Non-pigmented ciliary epithelial cell (primary cell): ENCODE measurements around the gene CCDC40.
A peak's percentile ranks its signal among the peaks of the same experiment; 100 is the strongest.

Experiments
- DNase-seq: peaks from one replicate; pipeline ENCODE4 v3.0.0-alpha.2; 2010; ENCODE audit warnings: low read depth

Gene CCDC40

DNA sequence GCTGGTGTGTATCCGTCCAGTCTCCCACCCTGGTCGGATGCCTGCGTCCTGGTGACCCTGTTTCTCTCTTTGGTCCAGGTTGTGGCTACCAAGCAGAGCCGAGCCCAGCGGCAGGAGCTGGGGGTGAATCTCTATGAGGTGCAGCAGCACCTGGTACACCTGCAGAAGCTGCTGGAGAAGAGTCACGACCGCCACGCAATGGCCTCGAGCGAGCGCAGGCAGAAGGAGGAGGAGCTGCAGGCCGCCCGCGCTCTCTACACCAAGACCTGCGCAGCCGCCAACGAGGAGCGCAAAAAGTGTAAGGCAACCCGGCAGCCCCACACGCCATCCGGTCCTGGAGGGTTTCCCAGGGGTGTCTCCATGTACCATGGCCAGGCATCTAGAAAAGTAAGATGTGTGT, 13.5 kb downstream of the CCDC40 start:
- no peak for DNase-seq

DNA sequence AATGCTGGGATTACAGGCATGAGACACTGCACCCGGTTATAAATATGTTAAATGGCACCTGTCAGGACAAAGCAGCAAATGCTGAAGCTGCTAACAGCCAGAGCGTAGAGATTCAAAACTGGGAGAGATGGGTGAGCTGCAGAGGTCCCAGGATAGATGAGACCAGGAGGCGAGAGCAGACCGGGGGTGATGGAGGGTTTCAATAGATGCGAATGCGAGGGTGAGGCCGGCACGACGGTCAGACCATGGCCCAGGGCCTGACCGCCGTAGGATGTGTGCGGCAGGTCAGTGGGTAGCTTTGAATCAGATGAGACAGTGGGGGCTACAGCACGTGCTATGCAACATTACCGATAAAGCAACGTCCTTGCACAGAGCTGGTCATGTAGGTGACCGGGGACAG, 14.3 kb downstream of the CCDC40 start:
- DNase-seq, result no peak

DNA sequence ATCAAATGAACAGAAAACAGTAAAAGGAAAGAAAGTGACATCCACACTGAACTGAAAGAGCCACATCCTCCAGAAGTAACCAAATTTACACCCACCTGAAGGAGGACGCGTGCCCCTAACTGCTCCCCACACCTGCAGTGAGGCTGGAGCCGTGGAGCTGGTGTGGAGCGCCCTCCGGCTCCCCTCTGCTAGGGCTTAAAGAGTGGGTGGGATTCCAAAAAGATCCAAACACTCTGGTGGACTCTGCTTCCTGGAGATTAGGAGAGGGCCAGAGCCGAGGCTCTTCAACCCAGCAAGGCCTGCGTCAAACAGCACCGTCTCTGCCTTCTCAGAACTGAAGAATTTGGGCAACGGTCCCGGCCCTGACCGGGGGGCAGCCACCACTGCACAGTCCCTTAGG, 15.2 kb downstream of the CCDC40 start:
- no peak for DNase-seq

DNA sequence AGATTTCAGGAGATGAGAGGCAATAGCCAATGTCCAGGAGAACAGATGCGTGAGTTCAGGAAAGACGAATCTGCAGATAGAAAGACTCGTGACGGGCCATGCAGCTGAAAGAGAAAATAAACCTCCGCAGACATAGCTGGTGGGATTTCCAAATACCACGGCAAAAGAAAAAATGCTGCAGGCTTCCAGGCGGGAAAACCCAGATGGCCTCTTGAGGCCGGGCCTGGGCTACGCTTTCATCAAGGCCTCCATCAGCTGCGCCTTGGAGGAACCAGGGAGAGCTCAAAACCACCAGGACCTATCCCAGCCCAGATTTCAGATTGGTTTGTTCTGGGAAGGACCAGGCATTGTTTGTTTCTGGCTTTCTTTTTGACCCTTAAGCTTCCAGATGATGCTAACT, 16.7 kb downstream of the CCDC40 start:
- no peak for DNase-seq

DNA sequence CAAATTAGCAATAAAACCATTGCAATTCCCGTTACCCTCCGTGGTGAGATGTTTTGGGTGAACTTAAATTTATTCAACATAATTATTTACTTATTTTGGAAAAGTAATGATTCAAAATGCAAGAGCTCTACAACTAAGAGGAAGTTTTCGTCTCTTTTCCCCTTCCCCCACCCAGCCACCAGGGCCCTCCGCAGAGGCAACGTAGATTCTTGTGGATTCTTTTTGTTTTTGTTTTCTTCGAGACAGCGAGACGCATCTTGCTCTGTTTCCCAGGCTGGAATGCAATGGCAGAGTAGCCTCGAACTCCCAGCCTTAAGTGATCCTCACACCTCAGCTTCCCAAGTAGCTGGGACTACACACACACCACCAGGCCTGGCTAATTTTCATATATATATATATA, 19.2 kb downstream of the CCDC40 start:
- no peak for DNase-seq

DNA sequence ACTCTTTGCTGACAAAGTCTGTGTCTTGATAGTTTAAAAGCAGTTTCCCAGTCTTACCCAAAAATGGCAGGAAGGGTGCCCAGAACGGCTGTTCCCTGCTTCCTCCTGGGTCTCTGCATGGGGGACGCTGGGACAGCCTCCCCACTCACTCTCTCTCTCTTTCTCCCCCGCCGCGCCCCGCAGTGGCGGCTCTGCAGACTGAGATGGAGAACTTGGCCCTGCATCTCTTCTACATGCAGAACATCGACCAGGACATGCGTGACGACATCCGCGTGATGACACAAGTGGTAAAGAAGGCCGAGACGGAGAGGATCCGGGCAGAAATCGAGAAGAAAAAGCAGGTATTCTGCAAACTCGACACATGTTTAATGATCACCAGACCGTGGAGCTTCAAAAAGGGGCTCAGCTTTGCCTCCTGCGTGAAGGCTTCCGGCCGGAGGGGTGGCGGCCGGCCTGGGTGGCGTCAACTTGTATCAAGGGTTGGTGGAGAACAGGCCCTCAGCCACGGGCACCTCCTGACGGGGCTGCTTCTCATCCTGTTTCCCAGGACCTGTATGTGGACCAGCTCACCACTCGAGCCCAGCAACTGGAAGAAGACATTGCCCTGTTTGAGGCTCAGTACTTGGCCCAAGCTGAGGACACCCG, 22.0 kb downstream of the CCDC40 start:
- DNase-seq, result no peak

DNA sequence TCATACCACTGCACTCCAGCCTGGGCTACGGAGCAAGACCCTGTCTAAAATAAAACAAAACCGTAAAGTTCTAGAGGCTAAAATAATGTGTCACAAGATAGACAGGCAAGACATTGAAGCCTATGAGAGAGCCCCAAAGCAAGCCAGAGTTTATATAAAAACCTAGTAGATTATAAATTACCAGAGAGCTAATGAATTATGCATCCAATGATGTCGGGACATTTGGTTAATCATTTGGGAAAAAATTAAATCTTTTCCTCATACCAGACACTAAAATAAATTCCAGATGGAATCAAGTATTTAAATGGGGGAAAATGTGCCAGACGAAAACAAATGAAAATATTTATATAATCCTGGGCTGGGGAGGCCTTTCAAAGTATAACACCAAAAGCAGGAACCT, 24.2 kb downstream of the CCDC40 start:
- no peak for DNase-seq

DNA sequence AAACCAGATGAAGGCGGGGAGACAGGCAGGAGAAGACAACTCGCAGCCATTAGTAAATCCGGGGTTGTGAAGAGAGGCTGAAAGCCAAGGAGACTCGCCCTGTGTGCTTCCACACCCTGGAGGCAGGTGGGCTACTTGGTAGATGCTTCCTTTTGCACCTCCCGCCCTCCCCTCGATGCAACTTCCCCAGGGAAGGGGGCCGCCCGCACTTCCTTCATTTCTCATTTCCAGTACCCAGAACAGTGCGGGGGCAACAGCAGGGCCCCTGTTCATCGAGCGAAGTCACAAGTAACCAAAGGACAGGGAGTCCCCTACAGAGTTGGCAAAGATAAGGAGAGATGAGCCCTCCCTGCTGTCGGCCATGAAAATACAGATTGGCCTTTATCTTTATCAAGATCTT, 25.0 kb downstream of the CCDC40 start:
- DNase-seq, result no peak

DNA sequence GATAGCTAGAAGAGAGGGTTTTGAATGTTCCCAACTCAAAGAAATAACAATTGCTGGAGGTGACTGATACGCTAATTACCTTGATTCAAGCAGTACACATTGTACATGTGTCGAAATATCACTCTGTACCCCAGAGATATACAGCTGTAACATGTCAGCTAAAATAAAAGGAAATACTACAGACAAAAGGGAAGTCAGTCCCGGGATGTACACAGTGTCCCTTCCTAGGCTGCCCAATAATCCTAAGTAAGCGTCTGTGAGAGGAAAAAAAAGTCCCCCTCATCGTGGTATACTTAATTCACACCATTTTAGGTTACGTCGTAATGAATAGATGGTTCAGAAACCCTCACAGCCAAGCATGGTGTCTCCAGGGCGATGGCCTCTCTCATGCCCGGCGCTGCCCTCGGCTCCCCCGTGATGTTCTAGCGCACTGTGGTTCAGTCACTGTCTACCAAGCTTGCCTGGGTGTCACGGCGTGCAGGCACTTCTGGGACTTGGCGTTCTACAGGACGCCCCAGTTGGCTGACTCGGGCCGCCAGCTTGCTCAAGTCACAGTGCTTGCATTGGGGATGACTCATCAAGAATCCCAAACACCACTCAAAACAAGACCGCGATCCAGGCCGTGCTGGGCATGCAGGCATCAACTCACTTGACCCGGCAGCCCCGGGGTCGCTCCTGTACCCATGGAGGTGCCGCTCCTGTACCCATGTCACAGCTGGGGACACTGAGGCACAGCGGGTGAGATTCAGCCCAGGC, 27.6 kb downstream of the CCDC40 start:
- DNase-seq, result no peak

DNA sequence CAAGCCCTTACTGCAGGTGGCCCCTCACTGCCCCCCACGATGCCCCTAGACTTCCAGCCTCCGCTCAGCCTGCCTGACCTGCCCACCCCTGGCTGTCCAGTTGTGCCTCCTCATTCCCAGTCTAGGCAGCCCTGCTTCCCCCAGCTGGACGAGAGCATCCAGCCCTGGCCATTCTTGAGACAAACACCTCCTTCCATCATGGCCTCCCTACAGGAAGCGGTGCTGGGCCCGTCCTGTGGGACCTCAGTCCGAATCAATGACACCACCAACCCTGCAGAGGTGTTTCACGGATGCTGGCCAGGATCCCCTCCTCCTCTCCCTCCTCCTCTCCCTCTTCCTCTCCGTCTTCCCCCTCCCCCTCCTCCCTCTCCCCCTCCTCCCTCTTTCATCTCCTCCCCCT, 28.3 kb downstream of the CCDC40 start:
- DNase-seq, result no peak

DNA sequence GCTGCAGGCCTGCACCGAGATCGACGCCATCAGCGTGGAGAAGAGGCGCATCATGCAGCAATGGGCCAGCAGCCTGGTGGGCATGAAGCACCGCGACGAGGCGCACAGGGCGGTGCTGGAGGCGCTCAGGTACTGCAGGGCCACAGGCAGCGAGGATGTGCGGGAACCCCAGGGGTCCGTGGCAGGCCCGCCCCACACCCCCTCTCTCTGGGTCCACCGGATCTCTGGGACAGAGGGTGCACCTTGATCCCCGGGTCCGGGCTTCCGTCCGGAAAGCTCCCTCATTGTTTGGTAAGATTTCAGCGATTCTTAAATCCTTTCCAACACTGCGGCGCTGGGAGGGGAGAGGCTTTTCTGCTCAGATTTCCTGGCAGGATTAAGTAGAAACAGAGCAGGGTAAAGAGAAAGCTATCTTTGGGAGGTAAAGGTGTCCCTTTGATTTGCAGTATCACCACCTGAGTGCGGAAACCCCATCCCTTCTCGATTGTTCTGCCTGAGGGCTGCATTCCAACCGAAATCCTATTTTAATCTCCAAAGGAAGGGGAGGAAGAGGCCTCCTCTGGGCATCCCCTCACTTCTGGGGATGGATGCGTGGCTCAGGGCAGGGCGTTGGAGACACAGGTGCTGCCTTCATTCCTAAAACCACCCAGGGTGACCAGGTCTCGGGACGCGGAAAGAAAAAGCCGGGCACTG, 29.2 kb downstream of the CCDC40 start:
- DNase-seq, result no peak

DNA sequence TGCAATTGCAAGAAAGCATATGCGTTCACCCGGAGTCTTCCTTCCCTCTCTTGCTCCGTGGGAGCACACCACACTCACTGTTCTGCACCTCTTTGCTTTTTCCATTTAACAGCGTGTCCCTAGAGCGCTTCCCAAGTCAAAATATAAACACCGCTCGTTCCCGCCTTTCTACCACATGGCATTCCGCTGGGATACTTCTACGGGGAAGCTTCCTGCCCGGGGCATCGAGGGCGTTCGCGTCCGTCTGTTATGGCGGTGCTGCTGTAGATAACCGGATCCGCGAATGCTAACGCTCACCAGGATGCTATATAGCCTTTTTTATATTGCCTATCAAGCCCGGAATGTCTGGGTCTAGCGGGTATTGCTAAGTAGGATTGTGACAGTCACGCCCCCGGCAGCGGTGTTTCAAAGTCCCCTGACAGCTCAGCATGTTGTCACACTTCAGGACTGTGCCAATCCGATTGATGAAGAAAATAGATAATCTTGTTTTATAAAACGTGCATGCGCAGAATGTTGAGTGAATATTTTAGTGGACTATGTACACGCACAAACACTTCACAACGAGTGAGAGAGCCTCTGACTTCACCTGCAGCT, 31.0 kb downstream of the CCDC40 start:
- no peak for DNase-seq

DNA sequence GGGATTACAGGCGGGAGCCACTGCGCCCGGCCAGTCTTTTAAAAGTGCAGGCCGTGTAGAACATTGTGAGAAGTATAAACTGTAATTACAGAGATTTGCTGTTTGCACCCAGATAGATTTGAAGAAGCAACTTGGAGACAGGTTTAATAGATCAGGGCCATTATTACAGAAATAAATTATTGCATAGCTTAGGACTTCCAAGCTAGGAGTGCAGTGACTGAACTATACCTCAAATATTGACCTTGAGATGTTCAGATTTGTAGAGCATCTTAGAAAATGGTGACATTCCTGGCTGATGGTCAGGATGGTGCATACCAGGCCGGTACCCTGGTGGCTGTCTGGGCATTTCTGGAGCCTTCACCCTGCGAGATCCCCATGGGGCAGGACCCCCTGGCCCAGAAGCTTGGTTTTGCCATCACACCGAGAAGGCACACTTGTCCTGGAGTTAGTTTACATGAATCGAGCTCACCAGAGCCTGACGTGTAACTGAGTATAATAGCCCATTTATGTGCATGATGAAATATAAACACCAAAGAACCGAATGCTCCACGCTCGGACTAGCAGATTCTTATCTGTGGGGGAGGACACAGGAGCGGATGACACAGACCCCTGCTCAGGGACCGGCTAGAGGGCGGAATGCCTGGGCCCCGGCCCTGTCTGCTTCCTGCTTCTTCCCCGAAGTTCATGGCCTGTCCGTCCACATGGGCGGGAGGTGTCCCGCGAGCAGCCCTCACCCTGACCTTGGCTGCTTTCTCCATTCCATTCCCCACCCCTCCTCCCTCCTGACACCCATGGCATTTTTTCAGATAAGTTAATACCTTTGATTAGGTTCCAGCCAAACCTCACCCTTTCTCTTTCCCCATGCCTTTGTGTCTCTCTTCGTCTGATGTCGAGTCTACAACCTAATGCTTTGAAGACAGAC, 32.1 kb downstream of the CCDC40 start:
- peak; percentile 37 for DNase-seq

DNA sequence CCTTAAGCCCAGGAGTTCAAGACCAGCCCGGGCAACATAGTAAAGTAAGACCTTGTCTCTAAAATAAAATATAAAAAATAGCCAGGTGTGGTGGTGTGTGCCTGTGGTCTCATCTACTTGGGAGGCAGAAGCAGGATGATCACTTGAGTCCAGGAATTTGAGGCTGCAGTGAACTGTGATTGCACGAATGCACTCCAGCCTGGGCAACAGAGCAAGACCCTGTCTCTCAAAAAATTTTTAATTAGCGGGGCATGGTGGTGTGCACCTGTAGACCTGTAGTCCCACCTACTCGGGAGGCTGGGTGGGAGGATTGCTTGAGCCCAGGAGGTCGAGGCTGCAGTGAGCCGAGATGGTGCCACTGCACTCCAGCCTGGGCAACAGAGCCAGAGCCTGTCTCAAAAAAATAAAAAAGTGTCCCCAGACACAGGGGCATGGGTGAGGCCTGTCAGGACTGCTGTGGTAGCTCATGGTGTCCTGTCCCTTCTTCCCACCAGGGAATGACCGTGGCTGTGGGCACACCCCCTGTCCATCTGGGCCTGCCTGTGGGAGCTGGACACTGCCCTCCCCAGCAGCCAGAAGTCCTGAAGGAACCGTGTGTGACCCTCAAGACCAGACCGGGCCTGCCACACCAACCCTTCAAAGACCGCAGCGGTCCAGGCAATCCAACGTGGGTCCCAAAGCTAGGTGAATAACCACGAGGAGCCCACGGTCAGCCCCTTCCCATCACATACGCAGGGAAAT, 34.1 kb downstream of the CCDC40 start:
- DNase-seq, result no peak

DNA sequence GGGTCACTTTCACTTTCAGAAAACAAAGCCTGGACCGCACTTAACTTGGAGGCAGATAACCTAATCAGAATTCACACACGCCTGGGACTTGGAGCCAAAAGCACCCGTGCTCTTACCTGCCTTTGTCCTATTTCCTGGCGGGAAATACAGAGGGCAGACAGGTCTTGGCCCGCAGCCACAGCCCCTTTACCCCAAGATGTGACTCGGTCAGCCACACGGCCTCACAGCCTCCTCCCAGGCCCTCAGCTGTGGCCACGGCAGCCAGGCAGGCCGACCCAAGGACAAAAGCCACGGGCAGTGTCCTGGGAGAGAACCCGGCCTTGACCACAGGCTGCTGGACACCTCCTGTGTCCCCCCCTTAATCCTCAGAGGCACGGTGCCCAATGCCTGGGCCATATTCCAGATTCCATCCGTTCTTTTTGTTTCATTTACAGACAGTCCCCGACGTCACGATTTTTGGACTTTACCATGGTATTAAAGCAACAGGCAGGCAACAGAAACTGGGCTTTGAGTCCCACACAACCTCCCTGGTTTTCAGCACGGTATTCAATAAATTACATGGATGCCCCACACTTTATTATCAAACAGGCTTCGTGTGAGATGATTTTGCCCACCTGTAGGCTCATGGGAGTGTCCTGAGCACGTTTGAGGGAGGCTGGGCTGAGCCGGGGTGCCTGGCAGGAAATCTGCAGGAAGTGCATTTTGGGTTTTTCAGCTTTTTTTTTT, 34.8 kb downstream of the CCDC40 start:
- DNase-seq, result no peak

DNA sequence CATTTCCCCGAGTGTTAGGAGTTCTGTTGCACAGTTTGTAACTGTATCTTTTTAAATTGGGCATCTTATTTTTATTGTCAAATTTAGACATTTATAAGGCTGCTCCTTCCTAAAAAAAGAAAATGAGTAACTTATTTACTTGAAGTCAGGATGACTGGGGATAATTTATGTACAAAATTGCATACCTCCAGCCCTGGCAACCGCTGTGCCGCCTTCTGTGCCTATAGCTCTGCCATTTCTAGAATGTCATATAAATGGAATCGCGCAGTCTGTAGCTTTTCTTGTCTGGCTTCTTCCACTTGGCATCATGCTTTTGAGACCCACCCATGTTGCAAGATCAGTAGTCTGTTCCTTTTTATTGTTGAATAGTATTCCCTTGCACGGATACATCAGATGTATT, 36.0 kb downstream of the CCDC40 start:
- no peak for DNase-seq

DNA sequence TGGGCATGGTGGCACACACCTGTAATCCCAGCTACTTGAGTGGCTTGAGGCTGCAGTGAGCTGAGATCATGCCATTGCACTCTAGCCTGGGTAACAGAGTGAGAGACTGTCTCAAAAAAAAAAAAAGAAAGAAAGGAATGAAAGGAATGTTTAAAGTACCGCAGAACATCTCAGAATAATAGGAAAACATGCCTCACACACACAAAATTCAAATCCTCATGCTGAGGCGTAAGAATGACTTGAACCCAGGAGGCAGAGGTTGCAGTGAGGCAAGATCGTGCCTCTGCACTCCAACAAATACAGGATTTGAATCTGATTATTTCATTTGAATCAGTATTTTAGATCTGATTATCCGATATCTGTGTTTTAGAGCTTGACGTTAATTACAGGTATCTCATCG, 43.6 kb downstream of the CCDC40 start:
- DNase-seq, result no peak

DNA sequence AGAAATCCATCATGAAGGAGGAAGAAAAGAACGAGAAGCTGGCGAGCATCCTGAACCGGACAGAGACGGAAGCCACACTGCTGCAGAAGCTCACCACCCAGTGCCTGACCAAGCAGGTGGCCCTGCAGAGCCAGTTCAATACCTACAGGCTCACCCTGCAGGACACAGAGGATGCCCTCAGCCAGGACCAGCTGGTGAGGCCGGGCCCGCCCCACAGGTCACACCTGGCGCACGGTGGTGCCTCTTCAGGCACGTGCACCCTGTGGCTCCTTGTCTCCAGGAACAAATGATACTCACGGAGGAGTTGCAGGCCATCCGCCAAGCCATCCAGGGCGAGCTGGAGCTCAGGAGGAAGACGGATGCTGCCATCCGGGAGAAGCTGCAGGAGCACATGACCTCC, 45.2 kb downstream of the CCDC40 start:
- no peak for DNase-seq

DNA sequence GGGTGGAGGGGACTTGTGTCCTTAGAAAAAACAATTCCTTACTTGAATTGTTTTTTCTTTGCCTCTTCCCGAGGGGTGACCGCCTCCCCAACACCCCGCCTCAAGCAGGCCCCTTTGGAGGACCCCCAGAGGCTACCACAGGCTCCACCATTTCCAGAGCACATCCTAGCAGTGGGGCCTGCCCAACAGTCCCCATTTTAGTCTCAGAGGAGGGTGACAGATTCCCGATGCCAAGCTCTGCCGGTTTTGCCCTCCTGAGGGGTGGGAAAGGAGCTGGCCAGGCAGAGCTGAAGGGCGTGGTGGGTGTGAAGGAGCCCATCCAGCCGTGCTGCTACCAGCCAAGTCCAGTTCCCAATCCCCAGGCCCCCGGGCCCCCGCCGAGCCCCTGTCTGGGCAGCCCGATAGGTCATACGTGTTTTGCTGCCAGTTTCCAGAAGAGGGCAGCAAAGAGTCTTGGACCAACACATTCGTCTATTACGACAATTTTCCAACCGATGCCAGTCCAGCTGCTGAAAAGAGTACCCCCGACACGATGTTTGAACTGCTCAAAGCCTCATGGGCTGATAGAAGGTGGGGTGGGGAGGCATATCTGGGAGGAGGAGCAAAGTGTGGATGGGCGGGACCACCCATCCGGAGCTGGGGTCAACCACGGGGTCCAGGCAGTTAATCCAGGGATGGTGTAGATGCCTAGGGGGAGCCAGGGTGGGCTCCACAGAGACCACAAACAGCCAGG, 46.1 kb downstream of the CCDC40 start:
- DNase-seq, result peak; percentile 28

DNA sequence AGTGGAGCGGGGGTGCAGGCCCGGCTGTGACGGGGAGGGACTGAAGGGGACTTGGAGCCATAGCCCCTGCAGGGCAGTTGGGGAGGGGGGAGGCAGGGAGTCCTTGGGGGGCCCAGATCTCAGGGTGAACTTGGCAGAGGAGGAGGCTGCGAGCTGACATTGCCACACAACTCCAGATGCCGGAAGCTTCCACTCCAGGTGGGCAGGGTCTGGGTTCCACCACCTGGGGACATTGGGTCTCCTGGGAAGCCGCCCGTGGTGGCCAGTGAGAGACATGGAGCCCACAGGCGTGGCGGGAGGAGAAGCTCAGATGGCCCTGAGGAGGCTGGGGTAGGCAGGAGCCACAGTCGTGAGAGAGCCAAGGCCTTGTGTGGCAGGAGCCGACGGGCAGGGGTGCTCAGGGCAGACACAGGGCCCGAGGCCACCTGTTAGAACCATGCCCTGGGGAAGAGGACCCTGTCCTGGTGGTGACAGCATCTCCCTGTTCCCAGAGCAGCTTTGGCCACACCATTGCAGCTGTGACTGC, 46.8 kb downstream of the CCDC40 start:
- no peak for DNase-seq
